ENCODE measurements around the gene ZNF512. TPM values are rescaled to one million over a fixed set of nuclear protein-coding genes. Genes with fewer than 3 reads are reported as not detected.
"Not testable (repeated sequence)": the region's sequence is repeated elsewhere in the genome, so short reads cannot be mapped to it uniquely, and the experiment has no call there.

The ZNF512 gene
- total RNA-seq, 2 experiments from 2014 or later = 22.4 to 23.3 TPM

GRCh38 chr2:27627963-27628766 lies 45.3 kb downstream of the ZNF512 start:
- ChIA-PET CTCF (interaction anchor here (1.4 to 1.8 kb wide), 2 partner anchors 10 to 54 kb away, joined by 7 to 13 read pairs; no protein-coding TSS in a partner anchor), POLR2A (interaction anchor here (0.6 to 1.7 kb wide), 5 partner anchors 10 to 197 kb away, joined by 3 to 10 read pairs (median 4); partner anchors contain the start of gene ZNF512)

GRCh38 chr2:27628767-27629709 lies 46.2 kb downstream of the ZNF512 start, which contains the start of the genes CCDC121 and GPN1:
Gene CCDC121 (minus strand): TSS chr2:27629012. CDS start chr2:27627799, 1,213 bp downstream.
Gene GPN1 (plus strand): TSS chr2:27629050. CDS start chr2:27629059, 9 bp downstream.
- ChIA-PET CTCF (interaction anchor here (1.4 to 1.8 kb wide), 2 partner anchors 9 to 53 kb away, joined by 7 to 13 read pairs; no protein-coding TSS in a partner anchor), POLR2A (interaction anchor here (0.6 to 1.7 kb wide), 6 partner anchors 9 to 225 kb away, joined by 3 to 10 read pairs (median 4); partner anchors contain the start of gene ZNF512)

GRCh38 chr2:27630257-27630656 lies 47.4 kb downstream of the ZNF512 start:
- CTCF ChIA-PET = not testable (repeated sequence)
- POLR2A ChIA-PET = interaction anchor here (0.6 kb wide), 1 partner anchor 202 kb away, joined by 4 read pairs; the partner anchor contains the start of gene NRBP1

- CTCF ChIA-PET = no interaction called here
Observed at GRCh38 chr2:27634291-27634690, 51.4 kb downstream of the ZNF512 start.

GRCh38 chr2:27636766-27637165 lies 53.9 kb downstream of the ZNF512 start:
- CTCF ChIA-PET = no interaction called here

More at GRCh38 chr2:27634291-27634690, 51.4 kb downstream of the ZNF512 start:
- POLR2A ChIA-PET = no interaction called here

GRCh38 chr2:27638037-27638637 lies 55.3 kb downstream of the ZNF512 start:
- ChIA-PET CTCF (interaction anchor here (0.7 to 2.1 kb wide), 4 partner anchors 9 to 228 kb away, joined by 3 to 8 read pairs (median 5); partner anchors contain the start of genes CCDC121, GPN1, PPM1G and SLC4A1AP), POLR2A (interaction anchor here (1.0 to 2.0 kb wide), 2 partner anchors 10 to 264 kb away, joined by 3 to 10 read pairs; partner anchors contain the start of genes CCDC121 and GPN1)

More at GRCh38 chr2:27636766-27637165, 53.9 kb downstream of the ZNF512 start:
- POLR2A ChIA-PET = no interaction called here

GRCh38 chr2:27638709-27639108 lies 55.9 kb downstream of the ZNF512 start:
- CTCF ChIA-PET = interaction anchor here (0.6 to 2.1 kb wide), 3 partner anchors 10 to 290 kb away, joined by 4 to 8 read pairs (median 7); partner anchors contain the start of genes CCDC121 and GPN1
- POLR2A ChIA-PET = interaction anchor here (1.0 to 2.0 kb wide), 2 partner anchors 10 to 263 kb away, joined by 3 to 10 read pairs; partner anchors contain the start of genes CCDC121 and GPN1

GRCh38 chr2:27640722-27641245 lies 57.9 kb downstream of the ZNF512 start:
- CTCF ChIA-PET = interaction anchor here (0.8 kb wide), 1 partner anchor 43 kb away, joined by 3 read pairs; no protein-coding TSS in a partner anchor
- POLR2A ChIA-PET = no interaction called here

GRCh38 chr2:27645197-27645596 lies 62.4 kb downstream of the ZNF512 start:
- POLR2A ChIA-PET = no interaction called here
- CTCF ChIA-PET = no interaction called here

- ChIA-PET CTCF (no interaction called here), POLR2A (interaction anchor here (0.9 kb wide), 1 partner anchor 14 kb away, joined by 3 read pairs; no protein-coding TSS in a partner anchor)
Observed at GRCh38 chr2:27647289-27647688, 64.4 kb downstream of the ZNF512 start.

GRCh38 chr2:27647737-27648136 lies 64.9 kb downstream of the ZNF512 start:
- ChIA-PET CTCF (no interaction called here), POLR2A (no interaction called here)

GRCh38 chr2:27651056-27651455 lies 68.2 kb downstream of the ZNF512 start:
- POLR2A ChIA-PET = no interaction called here

GRCh38 chr2:27652341-27652740 lies 69.5 kb downstream of the ZNF512 start:
- POLR2A ChIA-PET = no interaction called here

More at GRCh38 chr2:27651056-27651455, 68.2 kb downstream of the ZNF512 start:
- CTCF ChIA-PET = no interaction called here

GRCh38 chr2:27652790-27653189 lies 69.9 kb downstream of the ZNF512 start:
- ChIA-PET POLR2A (interaction anchor here (1.1 kb wide), 1 partner anchor 29 kb away, joined by 3 read pairs; no protein-coding TSS in a partner anchor), CTCF (interaction anchor here (1.5 kb wide), 1 partner anchor 31 kb away, joined by 3 read pairs; no protein-coding TSS in a partner anchor)

More at GRCh38 chr2:27652341-27652740, 69.5 kb downstream of the ZNF512 start:
- CTCF ChIA-PET = no interaction called here

- ChIA-PET CTCF (interaction anchor here (1.5 kb wide), 1 partner anchor 30 kb away, joined by 3 read pairs; no protein-coding TSS in a partner anchor), POLR2A (interaction anchor here (1.1 kb wide), 1 partner anchor 29 kb away, joined by 3 read pairs; no protein-coding TSS in a partner anchor)
Observed at GRCh38 chr2:27653397-27653796, 70.6 kb downstream of the ZNF512 start.

GRCh38 chr2:27655155-27655951 lies 72.5 kb downstream of the ZNF512 start:
- CTCF ChIA-PET = interaction anchor here (0.9 kb wide), 1 partner anchor 26 kb away, joined by 3 read pairs; no protein-coding TSS in a partner anchor
- POLR2A ChIA-PET = no interaction called here

- CTCF ChIA-PET = no interaction called here
- POLR2A ChIA-PET = no interaction called here
Observed at GRCh38 chr2:27661371-27661770, 78.5 kb downstream of the ZNF512 start.
